NCI-H1436 treated with DMSO at 0.1 percent for 48 hours (cell line): ENCODE measurements around the gene SFT2D3.

Experiments
- DNase-seq: peaks from one replicate; lab custom pipeline; 2025; lab: John Stamatoyannopoulos, UW

Gene SFT2D3

GRCh38 chr2:127701193-127701650 is at the start of gene SFT2D3:
SFT2D3 (plus strand) TSS chr2:127701497; CDS start chr2:127701529, 32 bp downstream.
- DNase-seq: peak; percentile 26

- DNase-seq: no peak
Observed at GRCh38 chr2:127651971-127652550, 49.2 kb upstream of the SFT2D3 start.

GRCh38 chr2:127652786-127653357 is 48.4 kb upstream of the SFT2D3 start:
- DNase-seq: no peak

- no peak for DNase-seq
Observed at GRCh38 chr2:127653421-127654083, 47.7 kb upstream of the SFT2D3 start.

- no peak for DNase-seq
Observed at GRCh38 chr2:127654084-127654837, 47.0 kb upstream of the SFT2D3 start.

GRCh38 chr2:127654838-127655175 is 46.5 kb upstream of the SFT2D3 start:
- no peak for DNase-seq

- no peak for DNase-seq
Observed at GRCh38 chr2:127655209-127656073, 45.9 kb upstream of the SFT2D3 start.

GRCh38 chr2:127656569-127657231 is 44.6 kb upstream of the SFT2D3 start:
- DNase-seq: no peak

GRCh38 chr2:127657232-127657595 is 44.1 kb upstream of the SFT2D3 start:
- DNase-seq: no peak

- no peak for DNase-seq
Observed at GRCh38 chr2:127658146-127658545, 43.2 kb upstream of the SFT2D3 start.

- DNase-seq: no peak
Observed at GRCh38 chr2:127658641-127659407, 42.5 kb upstream of the SFT2D3 start.

GRCh38 chr2:127659408-127660290 is 41.6 kb upstream of the SFT2D3 start:
- DNase-seq: no peak

- DNase-seq: no peak
Observed at GRCh38 chr2:127660291-127660578, 41.1 kb upstream of the SFT2D3 start.

GRCh38 chr2:127661072-127661649 is 40.1 kb upstream of the SFT2D3 start:
- DNase-seq: no peak

GRCh38 chr2:127661949-127662510 is 39.3 kb upstream of the SFT2D3 start:
- no peak for DNase-seq

GRCh38 chr2:127662937-127663565 is 38.2 kb upstream of the SFT2D3 start:
- no peak for DNase-seq

GRCh38 chr2:127663566-127664064 is 37.7 kb upstream of the SFT2D3 start:
- DNase-seq: no peak
